HEK293 (cell line): ENCODE data around the gene CYP1A1.

ENCODE experiments used
- BCL11A ChIP-seq: fragments of 450-650 bp; formaldehyde crosslinking; IDR thresholded peaks from 2 replicates; pipeline ENCODE4 v1.5.1; 2016; ENCODE audit warnings: low read depth, missing biosample characterization, missing genetic modification characterization
- INSM2 ChIP-seq: fragments of 450-650 bp; formaldehyde crosslinking; IDR thresholded peaks from 2 replicates; pipeline ENCODE4 v1.5.1; 2016; ENCODE audit warnings: missing biosample characterization, missing genetic modification characterization
- KLF1 ChIP-seq: fragments of 450-650 bp; formaldehyde crosslinking; IDR thresholded peaks from 2 replicates; pipeline ENCODE4 v1.5.1; 2016; ENCODE audit warnings: missing biosample characterization, missing genetic modification characterization
- KLF7 ChIP-seq: fragments of 450-650 bp; formaldehyde crosslinking; IDR thresholded peaks from 2 replicates; pipeline ENCODE4 v1.5.1; 2016; ENCODE audit warnings: missing biosample characterization, missing genetic modification characterization, borderline replicate concordance
- MYNN ChIP-seq: fragments of 450-650 bp; formaldehyde crosslinking; IDR thresholded peaks from 2 replicates; pipeline ENCODE4 v1.5.1; 2016; ENCODE audit warnings: missing biosample characterization, missing genetic modification characterization, borderline replicate concordance
- OVOL3 ChIP-seq: fragments of 450-650 bp; formaldehyde crosslinking; IDR thresholded peaks from 2 replicates; pipeline ENCODE4 v1.5.1; 2016; ENCODE audit warnings: missing biosample characterization, missing genetic modification characterization
- RBAK ChIP-seq: fragments of 450-650 bp; formaldehyde crosslinking; IDR thresholded peaks from 2 replicates; pipeline ENCODE4 v1.5.1; 2016; ENCODE audit warnings: missing biosample characterization, missing genetic modification characterization
- ZBTB17 ChIP-seq: fragments of 450-650 bp; formaldehyde crosslinking; IDR thresholded peaks from 2 replicates; pipeline ENCODE4 v1.5.1; 2016; ENCODE audit warnings: missing biosample characterization, missing genetic modification characterization
- ZBTB20 ChIP-seq: fragments of 450-650 bp; formaldehyde crosslinking; IDR thresholded peaks from 2 replicates; pipeline ENCODE4 v1.5.1; 2016; ENCODE audit warnings: missing biosample characterization, missing genetic modification characterization
- ZBTB26 ChIP-seq: fragments of 450-650 bp; formaldehyde crosslinking; optimal IDR thresholded peaks from 2 replicates; pipeline ENCODE3; 2016; ENCODE audit warnings: missing biosample characterization, mild to moderate bottlenecking, missing genetic modification characterization
- ZBTB48 ChIP-seq: fragments of 450-650 bp; formaldehyde crosslinking; IDR thresholded peaks from 2 replicates; pipeline ENCODE4 v1.5.1; 2016; ENCODE audit warnings: missing biosample characterization, missing genetic modification characterization
- ZBTB8A ChIP-seq: fragments of 450-650 bp; formaldehyde crosslinking; IDR thresholded peaks from 2 replicates; pipeline ENCODE4 v1.5.1; 2016; ENCODE audit warnings: missing biosample characterization, missing genetic modification characterization
- ZFP37 ChIP-seq: fragments of 450-650 bp; formaldehyde crosslinking; IDR thresholded peaks from 2 replicates; pipeline ENCODE4 v1.5.1; 2016; ENCODE audit warnings: missing biosample characterization, missing genetic modification characterization
- ZNF114 ChIP-seq: fragments of 450-650 bp; formaldehyde crosslinking; IDR thresholded peaks from 2 replicates; pipeline ENCODE4 v1.5.0; 2017; ENCODE audit warnings: missing biosample characterization, missing genetic modification characterization
- ZNF132 ChIP-seq: fragments of 450-650 bp; formaldehyde crosslinking; IDR thresholded peaks from 2 replicates; pipeline ENCODE4 v1.5.1; 2017; ENCODE audit warnings: missing biosample characterization, missing genetic modification characterization, borderline replicate concordance
- ZNF140 ChIP-seq: fragments of 450-650 bp; formaldehyde crosslinking; IDR thresholded peaks from 2 replicates; pipeline ENCODE4 v1.5.1; 2016; ENCODE audit warnings: missing biosample characterization, missing genetic modification characterization
- ZNF157 ChIP-seq: fragments of 450-650 bp; formaldehyde crosslinking; IDR thresholded peaks from 2 replicates; pipeline ENCODE4 v1.5.1; 2016; ENCODE audit warnings: missing biosample characterization, missing genetic modification characterization
- ZNF221 ChIP-seq: fragments of 450-650 bp; formaldehyde crosslinking; IDR thresholded peaks from 2 replicates; pipeline ENCODE4 v1.5.1; 2017; ENCODE audit warnings: missing biosample characterization, missing genetic modification characterization, borderline replicate concordance
- ZNF239 ChIP-seq: fragments of 450-650 bp; formaldehyde crosslinking; IDR thresholded peaks from 2 replicates; pipeline ENCODE4 v1.5.1; 2016; ENCODE audit warnings: missing biosample characterization, missing genetic modification characterization
- ZNF394 ChIP-seq: fragments of 450-650 bp; formaldehyde crosslinking; IDR thresholded peaks from 2 replicates; pipeline ENCODE4 v1.5.1; 2016; ENCODE audit warnings: missing biosample characterization, missing genetic modification characterization, mild to moderate bottlenecking, moderate library complexity, borderline replicate concordance
- ZNF501 ChIP-seq: fragments of 450-650 bp; formaldehyde crosslinking; IDR thresholded peaks from 2 replicates; pipeline ENCODE4 v1.5.1; 2016; ENCODE audit warnings: missing biosample characterization, missing genetic modification characterization
- ZNF513 ChIP-seq: fragments of 450-650 bp; IDR thresholded peaks from 2 replicates; pipeline ENCODE4 v1.5.1; 2018; ENCODE audit warnings: missing biosample characterization, missing genetic modification characterization
- ZNF585B ChIP-seq: fragments of 450-650 bp; formaldehyde crosslinking; IDR thresholded peaks from 2 replicates; pipeline ENCODE4 v1.5.1; 2016; ENCODE audit warnings: missing biosample characterization, missing genetic modification characterization
- ZNF660 ChIP-seq: fragments of 450-650 bp; IDR thresholded peaks from 2 replicates; pipeline ENCODE4 v1.5.1; 2018; ENCODE audit warnings: missing biosample characterization, mild to moderate bottlenecking, missing genetic modification characterization
- ZNF692 ChIP-seq: fragments of 450-650 bp; formaldehyde crosslinking; IDR thresholded peaks from 2 replicates; pipeline ENCODE4 v1.5.1; 2016; ENCODE audit warnings: missing biosample characterization, missing genetic modification characterization
- ZNF76 ChIP-seq: fragments of 450-650 bp; formaldehyde crosslinking; IDR thresholded peaks from 2 replicates; pipeline ENCODE4; 2016; ENCODE audit warnings: low read depth, missing biosample characterization, missing genetic modification characterization, borderline replicate concordance
- ZNF791 ChIP-seq: fragments of 450-650 bp; formaldehyde crosslinking; IDR thresholded peaks from 2 replicates; pipeline ENCODE4 v1.5.1; 2016; ENCODE audit warnings: missing biosample characterization, missing genetic modification characterization
- ZSCAN16 ChIP-seq: fragments of 450-650 bp; formaldehyde crosslinking; IDR thresholded peaks from 2 replicates; pipeline ENCODE4 v1.5.1; 2016; ENCODE audit warnings: missing biosample characterization, missing genetic modification characterization
- ZSCAN30 ChIP-seq: fragments of 450-650 bp; IDR thresholded peaks from 2 replicates; pipeline ENCODE4 v1.5.1; 2018; ENCODE audit warnings: missing biosample characterization, mild to moderate bottlenecking, missing genetic modification characterization, moderate library complexity

The CYP1A1 gene

GRCh38 chr15:74725845-74726773, 781 bp upstream of the CYP1A1 start (continued):
- TF ChIP-seq ZNF692 (tag by site-specific recombination), result peak; percentile 70
- TF ChIP-seq ZNF132 (tag by site-specific recombination), result no peak
- no peak for TF ChIP-seq ZNF221 (tag by site-specific recombination)
- peak; percentile 95 for TF ChIP-seq ZSCAN30 (tag by site-specific recombination)
- no peak for TF ChIP-seq ZNF585B (tag by site-specific recombination)
- no peak for TF ChIP-seq ZNF513
- TF ChIP-seq ZNF501 (tag by site-specific recombination), result peak; percentile 76
- TF ChIP-seq ZNF140 (tag by site-specific recombination), result no peak
- TF ChIP-seq ZNF157 (tag by site-specific recombination), result no peak
- TF ChIP-seq ZNF791 (tag by site-specific recombination), result no peak
- peak; percentile 79 for TF ChIP-seq BCL11A (tag by site-specific recombination)
- TF ChIP-seq ZBTB26 (tag by site-specific recombination), result peak; percentile 87
- TF ChIP-seq MYNN (tag by site-specific recombination), result no peak
- TF ChIP-seq ZNF660 (tag by site-specific recombination), result peak; percentile 33; the same call in 1 of the 2 replicates
- TF ChIP-seq KLF1, result peak; percentile 84
- TF ChIP-seq ZNF394 (tag by site-specific recombination), result peak; percentile 25; the same call in 1 of the 2 replicates
- peak; percentile 81 for TF ChIP-seq ZBTB17
- TF ChIP-seq ZNF239 (tag by site-specific recombination), result 0 out of 2 replicates have a peak, but pooled peaks have one; percentile 8
- TF ChIP-seq OVOL3 (tag by site-specific recombination), result no peak
- TF ChIP-seq ZSCAN16 (tag by site-specific recombination), result 0 out of 2 replicates have a peak, but pooled peaks have one; percentile 21
- TF ChIP-seq RBAK, result no peak
- peak; percentile 89 for TF ChIP-seq ZBTB48 (tag by site-specific recombination)
- peak; percentile 33; the same call in 1 of the 2 replicates for TF ChIP-seq ZFP37
- TF ChIP-seq ZNF76 (tag by site-specific recombination), result peak; percentile 27; the same call in 1 of the 2 replicates
- TF ChIP-seq ZBTB8A (tag by site-specific recombination), result peak; percentile 24
- peak; percentile 66 for TF ChIP-seq ZBTB20 (tag by site-specific recombination)
- 0 out of 2 replicates have a peak, but pooled peaks have one; percentile 17 for TF ChIP-seq INSM2 (tag by site-specific recombination)
- no peak for TF ChIP-seq ZNF114 (tag by site-specific recombination)
- peak; percentile 93 for TF ChIP-seq KLF7
